Mesenchymal stem cell (in vitro differentiated cells and primary cell): Measurements from ENCODE around the gene RABL2A.
"Not testable (repeated sequence)": the region's sequence is repeated elsewhere in the genome, so short reads cannot be mapped to it uniquely, and the experiment has no call there.

Experiments used
- DNase-seq: peaks from one replicate; pipeline ENCODE4 v3.0.0-alpha.2; 2013
- H2AFZ ChIP-seq: one replicate; pipeline ENCODE4 v1.6.1; 2013; ENCODE audit warnings: low read depth, mild to moderate bottlenecking, control low read depth, inconsistent platforms, low read length, moderate library complexity
- H2AK5ac ChIP-seq: 2 replicates; pipeline ENCODE4 v1.6.1; 2013; ENCODE audit warnings: low read length, moderate library complexity, mild to moderate bottlenecking, inconsistent platforms; ENCODE audit not compliant: severe bottlenecking
- H2BK120ac ChIP-seq: one replicate; pipeline ENCODE4 v1.6.1; 2013; ENCODE audit warnings: low read depth, mild to moderate bottlenecking, inconsistent platforms, low read length, moderate library complexity
- H2BK12ac ChIP-seq, 2 experiments: one replicate each; pipeline ENCODE4 v1.6.1; 2013; ENCODE audit warnings: inconsistent platforms in 2 of 2, low read length in 2 of 2, mild to moderate bottlenecking in 2 of 2, moderate library complexity in 2 of 2, control low read depth in 1 of 2
- H2BK15ac ChIP-seq: one replicate; pipeline ENCODE4 v1.6.1; 2013; ENCODE audit warnings: mild to moderate bottlenecking, low read depth, inconsistent platforms; ENCODE audit not compliant: poor library complexity, severe bottlenecking
- H2BK5ac ChIP-seq: 2 replicates; pipeline ENCODE4 v1.6.1; 2013; ENCODE audit warnings: low read depth, mild to moderate bottlenecking, low read length, control low read depth, inconsistent platforms; ENCODE audit not compliant: poor library complexity, severe bottlenecking
- H3K14ac ChIP-seq, 2 experiments: one replicate each; pipeline ENCODE4 v1.6.1; 2013; ENCODE audit warnings: inconsistent platforms in 2 of 2, low read length in 2 of 2, control low read depth in 1 of 2, mild to moderate bottlenecking in 1 of 2, moderate library complexity in 1 of 2
- H3K18ac ChIP-seq, 2 experiments: one replicate each; pipeline ENCODE4 v1.6.1; 2013; ENCODE audit warnings: inconsistent platforms in 2 of 2, low read length in 2 of 2, control low read depth in 1 of 2, low read depth in 1 of 2, mild to moderate bottlenecking in 1 of 2
- H3K23ac ChIP-seq, 2 experiments: one replicate each; pipeline ENCODE4 v1.6.1; 2013; ENCODE audit warnings: inconsistent platforms in 2 of 2, low read length in 2 of 2, mild to moderate bottlenecking in 2 of 2, moderate library complexity in 2 of 2, control low read depth in 1 of 2
- H3K27ac ChIP-seq: 2 replicates; pipeline ENCODE4 v1.5.1; 2013; ENCODE audit warnings: mild to moderate bottlenecking, moderate library complexity, low read length, control low read depth, inconsistent platforms; ENCODE audit not compliant: poor library complexity, severe bottlenecking
- H3K27me3 ChIP-seq, 2 experiments: 2 replicates each; pipeline versions ENCODE4 v1.6.1 to v1.7.0; 2013; ENCODE audit warnings: low read length in 2 of 2, mild to moderate bottlenecking in 2 of 2, moderate library complexity in 2 of 2, control low read depth in 1 of 2, inconsistent platforms in 1 of 2; ENCODE audit not compliant: control insufficient read depth in 1 of 2, insufficient read depth in 1 of 2
- H3K36me3 ChIP-seq, 2 experiments: 2 replicates each; pipeline versions ENCODE4 v1.6.1 to v1.7.0; 2013; ENCODE audit warnings: low read length in 2 of 2, control low read depth in 1 of 2, inconsistent platforms in 1 of 2, low read depth in 1 of 2, mild to moderate bottlenecking in 1 of 2; ENCODE audit not compliant: insufficient read depth in 2 of 2, control insufficient read depth in 1 of 2
- H3K4ac ChIP-seq, 2 experiments: one replicate each; pipeline ENCODE4 v1.6.1; 2013; ENCODE audit warnings: inconsistent platforms in 2 of 2, low read length in 2 of 2, mild to moderate bottlenecking in 2 of 2, moderate library complexity in 2 of 2, control low read depth in 1 of 2, low read depth in 1 of 2
- H3K4me1 ChIP-seq: 2 replicates; pipeline ENCODE4 v1.6.1; 2013; ENCODE audit warnings: low read depth, low read length, control low read depth; ENCODE audit not compliant: control insufficient read depth, insufficient read depth
- H3K4me2 ChIP-seq: 2 replicates; pipeline ENCODE4 v1.6.1; 2013; ENCODE audit warnings: low read length, mild to moderate bottlenecking, inconsistent platforms; ENCODE audit not compliant: poor library complexity, severe bottlenecking
- H3K4me3 ChIP-seq, 2 experiments: 2 replicates each; pipeline versions ENCODE4 v1.5.1 to v1.7.0; 2013; ENCODE audit warnings: low read length in 2 of 2, mild to moderate bottlenecking in 2 of 2, control low read depth in 1 of 2, low read depth in 1 of 2; ENCODE audit not compliant: insufficient read depth in 1 of 2
- H3K79me1 ChIP-seq: replicated peaks from 2 replicates; pipeline ENCODE4 v1.6.1; 2013; ENCODE audit warnings: mild to moderate bottlenecking, control low read depth, low read length, inconsistent platforms; ENCODE audit not compliant: poor library complexity, severe bottlenecking
- H3K9ac ChIP-seq: 2 replicates; pipeline ENCODE4 v1.7.0; 2013; ENCODE audit warnings: mild to moderate bottlenecking, low read length, moderate library complexity
- H3K9me3 ChIP-seq: 2 replicates; pipeline ENCODE4 v1.7.0; 2013; ENCODE audit warnings: mild to moderate bottlenecking, low read length; ENCODE audit not compliant: control insufficient read depth
- H4K8ac ChIP-seq: one replicate; pipeline ENCODE4 v1.6.1; 2013; ENCODE audit warnings: inconsistent platforms, mild to moderate bottlenecking, low read length, moderate library complexity
- H4K91ac ChIP-seq: one replicate; pipeline ENCODE4 v1.6.1; 2013; ENCODE audit warnings: mild to moderate bottlenecking, low read length, inconsistent platforms
- WGBS: methylation state at CpG from one replicate; pipeline ENCODE4 v1.1.7; 2013; ENCODE audit warnings: mixed read lengths; 5-methylcytosine and 5-hydroxymethylcytosine counted together

RABL2A gene

GRCh38 chr2:113632849-113633345, 5.8 kb downstream of the RABL2A start:
- not testable (repeated sequence) for H3K4me1 ChIP-seq, H2BK5ac ChIP-seq, H2BK12ac ChIP-seq, H2AK5ac ChIP-seq, DNase-seq, H3K9me3 ChIP-seq, H3K9ac ChIP-seq, H4K91ac ChIP-seq, H3K79me1 ChIP-seq, H2BK120ac ChIP-seq, H2AFZ ChIP-seq, H3K27me3 ChIP-seq, H3K27ac ChIP-seq, H3K4ac ChIP-seq, H2BK15ac ChIP-seq, H3K4me2 ChIP-seq, H3K4me3 ChIP-seq, H4K8ac ChIP-seq, H3K18ac ChIP-seq, H3K23ac ChIP-seq, H3K14ac ChIP-seq
- peaks cover 14 to 20% of the 10 kb centered on the region in 2 experiments for H3K36me3 ChIP-seq
- WGBS, result 100% methylated on average over 2 of the region's 4 CpGs

GRCh38 chr2:113635358-113635757, 8.3 kb downstream of the RABL2A start:
- H2BK5ac ChIP-seq, H4K91ac ChIP-seq, H3K79me1 ChIP-seq, DNase-seq, H3K4me1 ChIP-seq, H3K9me3 ChIP-seq, H2AK5ac ChIP-seq, H2BK15ac ChIP-seq, H3K27ac ChIP-seq, H3K4me3 ChIP-seq, H3K23ac ChIP-seq, H2BK12ac ChIP-seq, H4K8ac ChIP-seq, H3K4me2 ChIP-seq, H2AFZ ChIP-seq, H3K14ac ChIP-seq, H3K9ac ChIP-seq, H3K18ac ChIP-seq, H3K27me3 ChIP-seq, H3K4ac ChIP-seq, H2BK120ac ChIP-seq: not testable (repeated sequence)
- H3K36me3 ChIP-seq, result peaks cover 7 to 20% of the 10 kb centered on the region in 2 experiments
- WGBS, result 88% methylated on average over 12 of the region's 12 CpGs

DNA sequence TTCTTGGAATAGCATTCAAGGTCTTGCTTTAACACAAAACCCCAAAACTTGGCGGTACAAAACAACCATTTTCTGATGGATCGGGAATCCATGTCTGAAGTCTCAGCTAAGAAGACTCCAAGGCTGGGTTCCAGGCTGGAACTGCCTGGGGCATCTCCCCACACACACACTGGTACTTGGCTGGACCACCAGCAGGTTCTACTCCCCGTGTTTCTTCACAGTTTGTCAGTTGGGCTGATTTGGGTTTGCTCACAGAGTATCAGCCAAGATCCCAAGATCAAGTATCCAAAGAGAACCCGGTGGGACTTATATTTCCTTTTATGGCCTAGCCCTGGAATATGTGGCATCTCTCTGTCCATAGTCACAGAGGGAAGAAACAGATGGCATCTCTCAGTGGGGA, 9.2 kb downstream of the RABL2A start:
- not testable (repeated sequence) for H3K23ac ChIP-seq, H2AFZ ChIP-seq, H3K27me3 ChIP-seq, H2BK12ac ChIP-seq, DNase-seq, H3K4ac ChIP-seq, H3K9me3 ChIP-seq, H3K14ac ChIP-seq, H3K4me2 ChIP-seq, H3K9ac ChIP-seq, H2BK5ac ChIP-seq, H4K8ac ChIP-seq, H2BK120ac ChIP-seq, H3K18ac ChIP-seq, H2AK5ac ChIP-seq, H4K91ac ChIP-seq, H2BK15ac ChIP-seq, H3K4me3 ChIP-seq, H3K79me1 ChIP-seq, H3K4me1 ChIP-seq, H3K27ac ChIP-seq
- H3K36me3 ChIP-seq, result peaks cover 7 to 19% of the 10 kb centered on the region in 2 experiments
- WGBS, result 100% methylated on average over 1 of the region's 4 CpGs

GRCh38 chr2:113638084-113638483, 11.0 kb downstream of the RABL2A start:
- not testable (repeated sequence) for H2BK15ac ChIP-seq, H3K4me3 ChIP-seq, H3K9me3 ChIP-seq, H2BK120ac ChIP-seq, H2BK5ac ChIP-seq, H2AK5ac ChIP-seq, H3K23ac ChIP-seq, H3K4ac ChIP-seq, H3K27ac ChIP-seq, H4K91ac ChIP-seq, H4K8ac ChIP-seq, H2AFZ ChIP-seq, DNase-seq, H3K18ac ChIP-seq, H3K79me1 ChIP-seq, H2BK12ac ChIP-seq, H3K27me3 ChIP-seq, H3K14ac ChIP-seq, H3K4me1 ChIP-seq, H3K4me2 ChIP-seq, H3K9ac ChIP-seq
- 82% methylated on average over 3 of the region's 3 CpGs for WGBS
- H3K36me3 ChIP-seq, result peaks cover 4 to 13% of the 10 kb centered on the region in 2 experiments
